Measurements from ENCODE around the gene PITPNM3. TPM values are rescaled to one million over a fixed set of nuclear protein-coding genes. Genes with fewer than 3 reads are reported as not detected.

The PITPNM3 gene
- total and polyA plus RNA-seq, 2 of the 8 experiments (the other 6 are each of a cell fraction or from before 2014, with no cell fraction given), result 1.7 to 3.1 TPM

DNA sequence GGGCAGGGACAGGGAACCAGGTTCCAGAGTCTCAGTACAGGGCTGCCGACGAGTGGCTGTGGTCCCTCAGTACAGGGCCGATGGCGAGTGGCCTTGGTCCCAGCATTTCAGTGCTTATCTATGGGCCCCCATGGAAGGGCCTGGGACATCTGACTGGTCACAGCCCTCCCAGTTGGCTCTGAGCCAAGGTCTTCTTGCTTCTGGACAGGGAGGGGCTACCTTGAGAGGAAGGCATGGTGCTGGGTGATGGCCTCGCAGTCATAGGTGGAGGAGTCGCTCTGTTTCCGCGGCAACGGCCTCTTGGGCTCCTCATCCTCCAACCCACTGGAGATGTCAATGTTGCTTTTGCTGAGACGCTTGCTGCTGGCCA lies 79.6 kb downstream of the PITPNM3 start:
- Histone ChIP-seq H3K36me3 (ENCODE audit: control insufficient read depth in 2 of 4, insufficient read depth in 4 of 4, low read length in 3 of 4) (no peaks in the 10 kb centered on the region), H3K4me3 (ENCODE audit: extremely low read depth in 1 of 4, insufficient read depth in 2 of 4, low read depth in 3 of 4, low read length in 4 of 4) (no peak overlapping the region), H4K20me1 (replicated peaks in 1 of 2; ENCODE audit: control insufficient read depth in 1 of 2, insufficient read depth in 2 of 2, low read length in 2 of 2) (no peaks in the 10 kb centered on the region), H3K27me3 (replicated peaks in 1 of 4; ENCODE audit: control insufficient read depth in 3 of 4, extremely low read depth in 1 of 4, insufficient read depth in 3 of 4, low read length in 3 of 4) (no peaks in the 10 kb centered on the region), H2BK5ac (ENCODE audit: low read depth, low read length) (no peak overlapping the region), H3K79me1 (ENCODE audit: low read depth, low read length) (no peaks in the 10 kb centered on the region), H2BK120ac (replicated peaks; ENCODE audit: low read depth, low read length) (no peak overlapping the region), H4K91ac (replicated peaks; ENCODE audit: insufficient read length, low read length) (no peak overlapping the region), H3K18ac (ENCODE audit: extremely low read depth, low read length) (no peak overlapping the region), H3K4me1 (replicated peaks in 1 of 4; ENCODE audit: control insufficient read depth in 3 of 4, insufficient read depth in 4 of 4, low read length in 3 of 4) (peaks cover 0 to 13% (median 7%) of the 10 kb centered on the region in 4 experiments; a peak in 4 of 7 replicates), H2AK5ac (ENCODE audit: low read depth, low read length) (no peak overlapping the region), H2BK20ac (ENCODE audit: low read length) (no peak overlapping the region), H3K4me2 (ENCODE audit: insufficient read depth in 1 of 2, low read depth in 2 of 2, low read length in 2 of 2) (no peak overlapping the region), H2BK12ac (ENCODE audit: low read depth, low read length) (no peak overlapping the region), H4K8ac (ENCODE audit: extremely low read depth, insufficient read depth, low read length) (no peak overlapping the region; the same call in 1 of the 2 replicates), H3K23me2 (ENCODE audit: low read depth, low read length) (no peaks in the 10 kb centered on the region), H2AFZ (ENCODE audit: low read length) (no peak overlapping the region), H2BK15ac (ENCODE audit: low read length) (no peak overlapping the region), H3K4ac (replicated peaks; ENCODE audit: insufficient read length, low read depth, low read length) (no peak overlapping the region), H3K23ac (ENCODE audit: insufficient read length) (no peak overlapping the region), H3K9me3 (ENCODE audit: insufficient read depth in 2 of 2, low read depth in 1 of 2, low read length in 1 of 2) (no peaks in the 10 kb centered on the region), H4K5ac (ENCODE audit: insufficient read length, low read depth, low read length) (no peak overlapping the region), H3K27ac (ENCODE audit: low read depth, low read length) (no peak overlapping the region), H3K56ac (replicated peaks; ENCODE audit: insufficient read length, low read depth, low read length) (no peak overlapping the region), H3K79me2 (ENCODE audit: control insufficient read depth in 1 of 2, insufficient read depth in 2 of 2, low read length in 2 of 2) (no peaks in the 10 kb centered on the region), H3K9ac (replicated peaks in 1 of 4; ENCODE audit: extremely low read depth in 1 of 4, low read depth in 3 of 4, low read length in 3 of 4) (no peak overlapping the region), H3K14ac (ENCODE audit: insufficient read length) (no peak overlapping the region)
- FAIRE-seq, result no peak
- POLR2A ChIA-PET (ENCODE audit: partially characterized antibody), result no interaction called here
- TF ChIP-seq, protein P1, sequence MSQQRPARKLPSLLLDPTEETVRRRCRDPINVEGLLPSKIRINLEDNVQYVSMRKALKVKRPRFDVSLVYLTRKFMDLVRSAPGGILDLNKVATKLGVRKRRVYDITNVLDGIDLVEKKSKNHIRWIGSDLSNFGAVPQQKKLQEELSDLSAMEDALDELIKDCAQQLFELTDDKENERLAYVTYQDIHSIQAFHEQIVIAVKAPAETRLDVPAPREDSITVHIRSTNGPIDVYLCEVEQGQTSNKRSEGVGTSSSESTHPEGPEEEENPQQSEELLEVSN (IDR thresholded peaks at IDR 0.05), result no peak
- no peak for TF ChIP-seq CBX8 (IDR thresholded peaks at IDR 0.05; ENCODE audit: borderline replicate concordance, low read depth, low read length)
- TF ChIP-seq, protein P2, sequence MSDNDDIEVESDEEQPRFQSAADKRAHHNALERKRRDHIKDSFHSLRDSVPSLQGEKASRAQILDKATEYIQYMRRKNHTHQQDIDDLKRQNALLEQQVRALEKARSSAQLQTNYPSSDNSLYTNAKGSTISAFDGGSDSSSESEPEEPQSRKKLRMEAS (IDR thresholded peaks at IDR 0.05), result no peak
- TF ChIP-seq, protein P3, sequence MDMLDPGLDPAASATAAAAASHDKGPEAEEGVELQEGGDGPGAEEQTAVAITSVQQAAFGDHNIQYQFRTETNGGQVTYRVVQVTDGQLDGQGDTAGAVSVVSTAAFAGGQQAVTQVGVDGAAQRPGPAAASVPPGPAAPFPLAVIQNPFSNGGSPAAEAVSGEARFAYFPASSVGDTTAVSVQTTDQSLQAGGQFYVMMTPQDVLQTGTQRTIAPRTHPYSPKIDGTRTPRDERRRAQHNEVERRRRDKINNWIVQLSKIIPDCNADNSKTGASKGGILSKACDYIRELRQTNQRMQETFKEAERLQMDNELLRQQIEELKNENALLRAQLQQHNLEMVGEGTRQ (IDR thresholded peaks at IDR 0.05; ENCODE audit: low read length), result no peak
- TF ChIP-seq CTBP2 (IDR thresholded peaks at IDR 0.05; ENCODE audit: borderline replicate concordance, insufficient read depth, insufficient read length, low read length), result no peak
- no peak for TF ChIP-seq RXRA (IDR thresholded peaks at IDR 0.05; ENCODE audit: insufficient read depth, low read depth, low read length)
- TF ChIP-seq, protein P4, sequence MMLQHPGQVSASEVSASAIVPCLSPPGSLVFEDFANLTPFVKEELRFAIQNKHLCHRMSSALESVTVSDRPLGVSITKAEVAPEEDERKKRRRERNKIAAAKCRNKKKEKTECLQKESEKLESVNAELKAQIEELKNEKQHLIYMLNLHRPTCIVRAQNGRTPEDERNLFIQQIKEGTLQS (IDR thresholded peaks at IDR 0.05; ENCODE audit: insufficient read depth, low read depth, low read length), result no peak
- no peak for TF ChIP-seq RNF2 (IDR thresholded peaks at IDR 0.05; ENCODE audit: borderline replicate concordance, low read depth, low read length, missing control alignments, poor library complexity, severe bottlenecking)
- TF ChIP-seq KDM5A (IDR thresholded peaks at IDR 0.05; ENCODE audit: low read length), result no peak
- WGBS, 2 experiments (ENCODE audit: extremely low coverage in 1 of 2, insufficient coverage in 1 of 2, insufficient read length in 1 of 2, insufficient replicate concordance in 2 of 2, low coverage in 1 of 2, low lambda C conversion rate in 2 of 2, missing lambda C conversion rate in 1 of 2), result 96% methylated on average over 10 of the region's 10 CpGs; no CpG with 5 or more reads in 1 of the 2 experiments
- no peak for DNase-seq (ENCODE audit: low read depth in 1 of 2, low spot score in 2 of 2)
- CTCF ChIA-PET (ENCODE audit: partially characterized antibody), result interaction anchor here (1.3 to 6.4 kb wide), 2 partner anchors 15 kb away, joined by 3 to 68 read pairs; no protein-coding TSS in a partner anchor
